Neuron (in vitro differentiated cells): ENCODE measurements around the gene DNASE1L2.

ENCODE experiments used
- H2AFZ ChIP-seq: one replicate; pipeline ENCODE4 v1.6.1; 2013; ENCODE audit warnings: low read depth, mild to moderate bottlenecking, inconsistent platforms, low read length, moderate library complexity
- H3K27me3 ChIP-seq: one replicate; pipeline ENCODE4 v1.6.1; 2013; ENCODE audit warnings: low read length; ENCODE audit not compliant: insufficient read depth
- H3K36me3 ChIP-seq: one replicate; pipeline ENCODE4 v1.6.1; 2013; ENCODE audit warnings: low read length; ENCODE audit not compliant: insufficient read depth
- H3K4me1 ChIP-seq: one replicate; pipeline ENCODE4 v1.6.1; 2013; ENCODE audit warnings: low read length; ENCODE audit not compliant: insufficient read depth
- H3K4me3 ChIP-seq: 2 replicates; pipeline ENCODE4 v1.5.1; 2013; ENCODE audit warnings: mild to moderate bottlenecking, low read length, moderate library complexity
- H3K9me3 ChIP-seq: one replicate; pipeline ENCODE4 v1.6.1; 2013; ENCODE audit warnings: low read length

The DNASE1L2 gene

DNA sequence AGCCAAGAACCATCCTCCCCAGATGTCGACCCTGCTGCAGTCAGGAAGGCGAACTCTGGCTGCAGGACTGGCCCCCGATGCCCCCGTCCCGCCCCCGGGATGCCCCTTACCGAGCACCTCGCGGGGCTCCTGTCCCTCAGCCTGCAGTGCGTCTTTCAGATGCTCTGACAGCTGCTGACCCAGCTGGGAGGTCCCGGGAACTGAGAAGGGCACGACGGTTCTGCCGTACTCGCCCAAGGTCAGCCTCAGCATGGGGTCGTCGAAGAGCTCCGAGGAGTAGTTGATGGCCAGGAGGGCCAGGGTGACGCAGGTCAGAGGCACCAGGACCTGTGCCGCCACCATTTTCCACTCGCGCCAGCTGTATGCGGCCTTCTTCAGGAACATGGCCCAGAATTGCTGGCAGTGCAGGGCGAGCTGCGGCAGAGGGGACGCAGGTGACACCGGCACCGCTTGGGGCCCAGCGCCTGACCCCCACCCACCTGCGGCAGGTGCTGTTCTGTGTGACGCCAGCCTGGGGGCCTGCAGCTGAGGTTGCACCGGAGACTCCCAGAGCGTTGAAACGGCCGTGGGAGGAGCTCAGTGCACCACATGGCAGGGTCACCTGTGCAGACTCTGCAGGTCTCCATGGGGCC lies 51.8 kb downstream of the DNASE1L2 start:
- H2AFZ ChIP-seq = no peak overlapping the region
- H3K9me3 ChIP-seq = no peaks in the 10 kb centered on the region
- no peak overlapping the region for H3K4me3 ChIP-seq
- H3K27me3 ChIP-seq = no peaks in the 10 kb centered on the region
- H3K36me3 ChIP-seq = peaks cover 34% of the 10 kb centered on the region
- no peaks in the 10 kb centered on the region for H3K4me1 ChIP-seq
